ENCODE measurements around the gene WAC.

GRCh38 chr10:28570598-28570997 is 37.7 kb downstream of the WAC start:
- TF ChIP-seq CTCF (IDR thresholded peaks at IDR 0.05), result no peak
- TF ChIP-seq POLR2AphosphoS5 (IDR thresholded peaks at IDR 0.05), result no peak
- no peak for TF ChIP-seq POLR2A (IDR thresholded peaks at IDR 0.05)
